HG03108 (cell line): ENCODE results near the gene LCK.
"Not testable (repeated sequence)": the region's sequence is repeated elsewhere in the genome, so short reads cannot be mapped to it uniquely, and the experiment has no call there.

Experiments
- ATAC-seq: cut with Tn5 transposase; IDR thresholded peaks from one replicate; pipeline ENCODE4 v1.9.1; 2021; ENCODE audit warnings: moderate library complexity; ENCODE audit not compliant: unreplicated experiment

The LCK gene

GRCh38 chr1:32239337-32239736 is 11.7 kb upstream of the LCK start:
- no peak for ATAC-seq

GRCh38 chr1:32239790-32240139 is 11.3 kb upstream of the LCK start:
- ATAC-seq = no peak

DNA sequence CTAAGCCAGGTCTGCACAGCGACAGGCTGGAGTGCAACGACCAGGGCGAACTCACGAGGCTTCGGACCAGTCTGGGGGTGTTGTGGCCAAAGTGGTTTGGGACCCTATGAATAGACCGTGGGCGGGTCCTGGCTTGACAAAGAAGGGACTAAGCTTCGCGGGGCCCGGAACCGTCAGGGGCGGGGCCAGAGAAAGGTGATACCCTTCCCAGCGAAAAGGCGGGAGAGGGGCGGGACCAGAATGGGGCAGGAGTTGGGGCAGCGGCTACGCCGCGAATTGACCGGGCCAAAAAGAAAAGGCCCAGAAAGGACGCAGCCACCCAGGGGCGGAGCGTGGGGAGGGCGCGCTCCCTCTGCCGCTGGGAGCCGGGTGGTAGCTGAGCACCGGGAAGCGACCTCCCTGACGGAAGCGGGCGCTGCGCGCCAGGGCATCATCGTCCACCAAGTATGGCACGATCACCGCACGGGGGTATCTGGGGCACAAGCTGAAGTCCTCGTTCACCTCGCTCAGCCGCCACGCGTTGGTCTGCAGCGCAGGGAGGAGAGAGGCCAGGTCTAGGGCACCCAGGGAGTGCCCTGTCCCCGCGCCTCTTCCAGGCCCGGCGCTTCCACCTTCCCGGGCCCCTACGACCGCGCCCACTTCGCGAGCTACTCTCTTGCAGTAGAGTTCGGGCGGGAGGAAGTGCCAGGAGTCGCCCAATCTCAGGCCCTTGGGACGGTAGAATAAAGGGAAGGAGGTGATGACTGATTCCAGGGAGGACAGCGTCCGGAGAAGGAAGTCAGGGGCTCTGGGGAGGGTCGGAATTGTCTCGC is 10.7 kb upstream of the LCK start:
- no peak for ATAC-seq

DNA sequence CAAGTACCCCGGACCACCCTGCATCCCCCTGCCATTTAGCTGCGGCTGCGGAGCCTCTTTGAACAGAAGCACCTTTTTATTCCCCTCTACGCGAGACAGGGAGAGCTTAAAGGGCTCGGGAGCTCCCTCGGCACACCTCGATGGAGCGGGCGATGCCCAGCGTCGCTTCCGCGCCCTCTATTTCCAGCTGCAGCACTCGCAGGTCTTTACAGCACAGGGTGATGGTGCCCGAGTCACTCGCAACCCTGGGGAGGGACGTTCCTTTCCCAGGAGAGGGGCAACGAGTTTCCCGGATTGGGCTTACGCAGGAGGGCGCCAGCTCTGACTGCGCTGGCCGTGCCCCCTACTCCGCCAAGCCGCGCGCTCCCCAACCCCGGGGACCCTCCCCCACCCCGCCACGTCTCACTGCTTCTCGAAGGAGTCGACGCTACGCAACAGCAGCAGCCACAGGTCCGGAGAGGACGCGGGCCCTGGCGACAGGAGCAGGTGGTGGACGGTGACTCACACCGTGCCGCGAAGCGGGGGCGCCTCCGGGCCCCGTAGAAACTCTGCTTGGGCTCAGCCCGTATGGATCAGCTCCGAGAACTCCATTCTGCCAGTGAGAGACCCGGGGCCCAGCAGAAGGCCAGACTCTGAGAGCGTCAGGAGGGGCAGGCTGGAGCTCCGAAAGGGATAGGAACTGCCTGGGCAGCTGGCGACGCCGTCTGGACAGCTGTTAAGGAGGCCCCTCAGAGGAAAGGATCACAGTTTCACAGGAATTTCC is 9.9 kb upstream of the LCK start:
- ATAC-seq = no peak

DNA sequence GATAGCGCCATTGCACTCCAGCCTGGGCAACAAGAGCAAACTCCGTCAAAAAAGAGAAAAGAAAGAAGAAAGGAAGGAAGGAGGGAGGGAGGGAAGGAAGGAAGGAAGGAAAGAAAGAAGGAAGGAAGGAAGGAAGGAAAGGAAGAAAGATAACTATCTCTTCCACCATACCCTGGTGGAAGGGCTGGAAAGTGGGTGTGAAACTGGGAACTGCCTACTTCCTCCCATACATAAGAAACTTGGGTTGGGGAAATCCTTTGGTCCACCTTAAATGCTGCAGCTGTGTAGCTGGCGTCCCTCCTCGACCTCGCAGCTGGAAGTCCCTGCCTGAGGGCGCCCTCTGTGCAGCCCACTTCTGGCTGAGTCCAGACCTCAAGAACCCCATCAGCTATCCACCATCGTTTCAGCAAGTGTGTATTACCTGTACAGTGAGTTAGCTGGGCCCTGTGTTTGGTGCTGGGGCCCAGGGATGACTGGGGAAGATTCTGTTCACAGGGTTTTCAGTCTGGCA is 8.7 kb upstream of the LCK start:
- no peak for ATAC-seq

DNA sequence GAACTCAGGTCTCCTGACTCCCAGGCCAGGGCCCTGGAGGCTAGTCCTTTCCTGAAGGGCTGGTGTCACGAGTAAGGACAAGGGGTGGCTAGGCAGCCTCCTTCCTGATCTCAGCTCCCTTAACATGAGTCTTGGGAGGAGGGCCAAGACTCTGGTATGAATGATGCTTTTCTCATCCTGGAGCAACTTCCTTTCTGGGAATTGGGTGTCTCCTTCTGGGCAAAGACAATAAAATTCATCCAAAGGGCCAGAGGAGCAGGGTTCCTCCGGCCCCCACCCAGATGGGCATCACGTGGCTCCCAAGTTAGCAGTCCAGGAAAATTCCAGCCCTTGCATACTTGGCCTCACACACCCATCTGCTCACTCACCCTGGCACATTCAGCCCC is 4.2 kb upstream of the LCK start, which contains the start of gene FAM167B:
Gene FAM167B (plus strand): TSS at position 335 of the 386 bp plus-strand sequence. CDS start 200 bp downstream, outside the sequence.
- no peak for ATAC-seq

DNA sequence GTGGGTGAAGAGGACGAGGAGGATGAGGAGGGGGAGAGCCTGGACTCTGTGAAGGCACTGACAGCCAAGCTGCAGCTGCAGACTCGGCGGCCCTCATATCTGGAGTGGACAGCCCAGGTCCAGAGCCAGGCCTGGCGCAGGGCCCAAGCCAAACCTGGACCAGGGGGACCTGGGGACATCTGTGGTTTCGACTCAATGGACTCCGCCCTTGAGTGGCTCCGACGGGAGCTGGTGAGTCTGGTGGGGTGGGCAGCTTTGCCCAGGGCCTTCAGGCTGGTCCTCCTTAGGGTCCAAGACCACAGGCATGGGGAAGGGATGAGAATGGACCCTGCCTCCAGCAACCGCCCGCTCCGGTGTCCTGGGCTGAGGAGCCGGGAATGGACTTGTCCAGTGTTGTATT is 3.6 kb upstream of the LCK start:
- no peak for ATAC-seq

DNA sequence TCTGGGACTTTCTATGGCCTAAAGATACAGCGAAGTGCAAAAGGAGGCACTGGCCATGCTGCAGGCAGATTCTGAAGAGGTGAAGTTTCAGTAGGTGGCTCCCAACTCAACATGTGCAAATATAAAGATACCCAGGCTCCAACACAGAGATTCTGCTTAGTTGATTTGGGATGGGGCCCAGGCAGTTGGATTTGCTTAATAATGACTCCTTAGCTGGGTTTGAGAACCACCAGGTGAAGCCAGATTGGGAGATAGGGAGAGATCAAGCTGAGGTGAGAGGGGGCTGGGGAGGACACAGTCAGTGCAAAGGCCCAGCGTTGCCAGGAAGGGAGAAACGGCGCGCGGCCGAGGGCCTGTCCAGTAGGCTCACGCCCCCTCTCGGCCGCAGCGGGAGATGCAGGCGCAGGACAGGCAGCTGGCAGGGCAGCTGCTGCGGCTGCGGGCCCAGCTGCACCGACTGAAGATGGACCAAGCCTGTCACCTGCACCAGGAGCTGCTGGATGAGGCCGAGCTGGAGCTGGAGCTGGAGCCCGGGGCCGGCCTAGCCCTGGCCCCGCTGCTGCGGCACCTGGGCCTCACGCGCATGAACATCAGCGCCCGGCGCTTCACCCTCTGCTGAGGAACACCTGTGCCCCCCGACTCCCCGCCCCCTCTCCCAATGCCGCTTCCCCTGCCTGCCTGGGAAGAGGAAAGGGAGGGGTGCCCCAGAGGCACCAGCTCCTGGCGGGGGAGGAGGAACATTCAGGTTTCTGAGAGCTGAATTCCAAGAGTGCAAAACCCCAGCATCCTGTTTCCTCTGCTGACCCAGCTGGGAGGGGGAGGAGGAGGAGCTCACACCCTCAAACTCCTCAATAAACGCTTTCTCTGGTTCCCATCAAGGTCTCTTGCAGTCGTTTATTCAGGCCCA is 2.8 kb upstream of the LCK start:
- ATAC-seq = peak; percentile 31

GRCh38 chr1:32249831-32250525 is 1.1 kb upstream of the LCK start:
- ATAC-seq = peak; percentile 51

DNA sequence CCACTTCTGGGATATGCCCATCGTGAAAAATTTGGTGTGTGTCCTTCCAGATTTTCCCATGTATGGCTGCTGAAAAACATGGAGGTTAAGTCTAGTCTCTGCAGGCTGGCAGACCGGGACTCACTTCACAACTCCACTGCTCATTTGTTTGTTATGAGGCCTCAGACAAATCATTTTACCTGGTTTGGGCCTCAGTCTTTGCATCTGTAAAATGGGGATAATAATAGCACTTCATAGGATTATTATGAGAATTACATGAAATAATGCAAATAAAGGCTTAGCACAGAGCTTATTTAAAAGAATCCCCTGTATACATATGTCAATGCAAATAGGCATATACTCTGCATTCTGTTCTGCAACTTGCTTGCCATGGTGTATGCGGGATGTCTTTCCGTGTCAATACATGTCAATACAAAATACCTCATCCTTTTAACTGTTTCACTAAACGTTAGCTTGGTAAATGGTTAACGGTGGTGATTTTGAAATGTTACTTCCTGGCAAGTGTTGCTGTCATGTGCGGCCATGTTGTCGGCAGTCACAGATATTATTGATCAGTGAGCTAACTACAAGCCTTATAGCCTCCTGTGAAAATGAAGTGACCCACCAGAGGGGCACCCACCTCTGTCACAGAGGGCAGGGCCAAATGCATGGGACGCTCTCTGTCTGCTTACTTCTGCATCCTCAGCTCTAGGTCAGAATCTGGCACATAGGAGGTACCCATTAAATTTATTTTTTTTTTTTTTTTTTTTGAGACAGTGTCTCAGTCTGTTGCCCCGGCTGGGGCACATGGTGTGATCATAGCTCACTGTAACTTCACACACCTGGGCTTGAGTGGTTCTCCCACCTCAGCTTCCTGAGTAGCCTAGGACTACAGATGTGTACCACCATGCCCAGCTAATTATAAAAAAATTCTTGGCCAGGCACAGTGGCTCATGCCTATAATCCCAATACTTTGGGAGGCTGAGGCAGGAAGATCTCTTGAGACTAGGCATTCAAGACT is 4.3 kb downstream of the LCK start:
- ATAC-seq = no peak

GRCh38 chr1:32256473-32257226 is 5.6 kb downstream of the LCK start:
- ATAC-seq = no peak

GRCh38 chr1:32257227-32257508 is 6.1 kb downstream of the LCK start:
- ATAC-seq = no peak

DNA sequence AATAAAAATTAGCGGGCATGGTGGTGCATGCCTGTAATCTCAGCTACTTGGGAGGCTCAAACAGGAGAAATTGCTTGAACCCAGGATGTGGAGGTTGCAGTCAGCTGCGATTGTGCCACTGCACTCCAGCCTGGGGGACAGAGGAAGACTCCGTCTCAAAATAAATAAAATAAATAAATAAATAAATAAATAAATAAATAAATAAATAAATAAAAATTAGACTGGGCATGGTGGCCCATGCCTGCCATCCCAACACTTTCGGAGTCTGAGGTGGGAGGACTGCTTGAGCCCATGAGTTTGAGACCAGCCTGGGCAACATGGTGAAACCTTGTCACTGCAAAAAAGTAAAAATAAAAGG is 12.2 kb downstream of the LCK start:
- not testable (repeated sequence) for ATAC-seq

GRCh38 chr1:32263744-32264143 is 12.7 kb downstream of the LCK start:
- ATAC-seq = no peak

- ATAC-seq = no peak
Measured at GRCh38 chr1:32265846-32266245, 14.8 kb downstream of the LCK start.

DNA sequence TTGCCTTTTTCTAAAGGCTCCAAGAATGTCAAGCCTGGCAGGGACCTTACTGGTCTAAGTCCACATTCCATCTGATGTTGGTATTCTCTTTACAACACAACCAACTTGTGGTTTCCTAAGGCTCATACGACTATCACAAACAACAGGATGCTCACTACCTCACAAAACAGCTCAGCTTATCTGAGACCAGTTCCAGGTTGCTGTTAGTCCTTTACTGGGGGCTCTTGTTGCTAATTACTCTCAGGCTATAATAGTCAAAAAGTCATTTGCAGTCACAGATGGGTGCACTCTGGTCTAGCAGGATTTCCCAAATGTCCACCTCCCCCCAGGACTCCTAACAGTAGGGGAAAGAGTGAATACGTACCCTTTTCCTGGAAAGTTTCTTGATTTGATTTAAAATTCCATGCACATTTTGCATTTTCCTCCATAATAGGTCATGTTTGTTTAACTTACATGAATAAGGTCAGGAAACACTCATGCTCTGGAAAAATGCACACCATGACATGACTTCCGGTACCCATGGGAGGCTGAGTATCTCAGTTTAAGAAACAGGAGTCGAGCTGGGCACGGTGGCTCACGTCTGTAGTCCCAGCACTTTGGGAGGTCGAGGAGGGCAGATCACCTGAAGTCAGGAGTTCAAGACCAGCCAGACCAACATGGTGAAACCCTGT is 16.0 kb downstream of the LCK start:
- ATAC-seq = no peak

DNA sequence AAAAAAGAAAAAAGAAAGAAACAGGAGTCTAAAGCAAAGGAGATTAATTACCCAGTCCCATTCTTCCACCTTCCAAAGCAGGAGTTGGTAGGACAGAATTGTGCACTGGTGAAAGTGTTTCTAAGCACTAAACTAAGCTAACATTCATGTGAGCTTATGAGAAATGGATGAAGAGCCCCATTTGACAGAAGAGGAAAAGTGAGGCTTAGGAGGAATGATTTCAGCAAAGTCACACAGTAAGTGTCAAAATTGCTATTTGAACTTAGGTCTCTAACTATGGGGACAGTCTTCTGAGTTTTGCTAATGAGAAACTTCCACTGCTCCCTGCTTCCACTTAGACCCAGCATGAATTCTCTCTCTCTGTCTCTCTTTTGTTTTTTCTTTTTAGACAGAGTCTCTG is 18.7 kb downstream of the LCK start:
- ATAC-seq = no peak
